ENCODE data around the gene ATG13. TPM values are rescaled to one million over a fixed set of nuclear protein-coding genes. Genes with fewer than 3 reads are reported as not detected.
"Not testable (repeated sequence)": the region's sequence is repeated elsewhere in the genome, so short reads cannot be mapped to it uniquely, and the experiment has no call there.

The ATG13 gene
- total RNA-seq, 1 donor = 49.7 TPM

GRCh38 chr11:46665356-46665755 lies 48.0 kb downstream of the ATG13 start:
- no peak overlapping the region for H3K4me3 ChIP-seq (ENCODE audit: low read depth, low read length)
- DNase-seq (ENCODE audit: low read depth) = no peak
- TF ChIP-seq CTCF (IDR thresholded peaks at IDR 0.05; ENCODE audit: insufficient read depth, low read depth, low read length) = no peak

DNA sequence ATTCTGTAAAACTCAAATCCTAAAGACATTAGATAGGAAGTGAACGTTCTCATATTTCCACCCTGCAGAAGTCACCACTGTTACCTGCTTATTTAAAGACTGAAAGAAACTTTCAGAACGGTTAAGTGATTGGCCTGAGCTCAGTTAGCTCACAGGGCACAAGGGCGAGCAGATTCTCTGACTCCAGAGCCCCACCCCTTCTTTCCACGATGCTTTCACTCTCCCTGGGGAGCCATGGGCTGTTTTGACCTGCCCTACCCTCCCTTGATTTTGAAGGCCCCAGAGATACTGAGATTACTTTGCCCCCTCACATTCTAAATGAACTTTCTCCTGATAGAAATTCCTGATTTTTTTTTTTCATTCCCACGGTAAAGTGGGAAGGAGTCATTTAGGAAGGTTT lies 49.2 kb downstream of the ATG13 start:
- H3K4me3 ChIP-seq (ENCODE audit: low read depth, low read length) = no peak overlapping the region
- no peak for DNase-seq (ENCODE audit: low read depth)
- no peak for TF ChIP-seq CTCF (IDR thresholded peaks at IDR 0.05; ENCODE audit: insufficient read depth, low read depth, low read length)

DNA sequence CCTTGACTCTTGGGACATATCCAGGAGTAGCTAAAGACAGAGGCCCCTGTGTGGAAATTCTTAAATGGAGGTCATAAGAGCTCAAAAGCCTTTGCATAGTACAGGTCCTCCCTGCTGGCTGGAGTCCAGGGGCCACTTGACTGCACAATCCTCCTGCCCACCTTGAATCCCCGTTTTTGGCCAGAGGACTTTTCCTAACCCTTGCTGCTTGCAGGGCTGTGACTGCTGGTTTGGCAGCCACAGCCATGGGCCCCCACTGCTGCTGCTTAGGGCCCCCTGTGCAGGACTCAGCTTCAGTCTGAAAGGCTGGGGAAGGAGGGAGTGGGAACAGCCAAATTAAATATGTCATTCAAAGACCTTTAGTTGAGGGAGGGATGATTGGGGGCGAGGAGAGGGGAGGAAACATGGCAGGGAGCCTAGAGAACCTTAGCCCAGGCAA lies 49.7 kb downstream of the ATG13 start:
- DNase-seq (ENCODE audit: low read depth) = no peak
- no peak overlapping the region for H3K4me3 ChIP-seq (ENCODE audit: low read depth, low read length)
- TF ChIP-seq CTCF (IDR thresholded peaks at IDR 0.05; ENCODE audit: insufficient read depth, low read depth, low read length) = no peak

- no peak for TF ChIP-seq CTCF (IDR thresholded peaks at IDR 0.05; ENCODE audit: insufficient read depth, low read depth, low read length)
- H3K4me3 ChIP-seq (ENCODE audit: low read depth, low read length) = no peak overlapping the region
- no peak for DNase-seq (ENCODE audit: low read depth)
Observed at GRCh38 chr11:46668480-46669085, 51.2 kb downstream of the ATG13 start.

DNA sequence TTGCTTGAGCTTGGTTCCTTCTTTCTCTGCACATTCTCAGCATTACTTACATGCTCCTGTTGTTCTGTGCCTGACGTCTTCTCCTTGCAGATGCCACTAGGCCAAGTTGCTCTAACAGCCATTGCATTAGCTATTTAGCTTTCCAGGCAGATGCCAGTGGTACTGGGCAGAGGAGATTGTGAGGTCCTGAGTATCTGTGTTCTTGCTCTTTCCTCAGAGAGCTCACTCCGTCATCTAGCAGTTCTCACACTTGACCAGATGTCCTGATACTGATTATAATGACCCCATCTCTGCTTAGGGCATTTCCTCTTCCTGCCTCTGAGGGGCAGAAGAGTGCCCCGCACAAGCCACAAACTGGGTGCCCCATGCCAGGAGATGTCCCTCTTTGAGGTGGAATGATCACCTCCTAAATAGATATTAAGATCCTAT lies 52.4 kb downstream of the ATG13 start:
- DNase-seq (ENCODE audit: low read depth) = peak; percentile 17
- H3K4me3 ChIP-seq (ENCODE audit: low read depth, low read length) = no peak overlapping the region
- peak; percentile 34 for TF ChIP-seq CTCF (IDR thresholded peaks at IDR 0.05; ENCODE audit: insufficient read depth, low read depth, low read length)

DNA sequence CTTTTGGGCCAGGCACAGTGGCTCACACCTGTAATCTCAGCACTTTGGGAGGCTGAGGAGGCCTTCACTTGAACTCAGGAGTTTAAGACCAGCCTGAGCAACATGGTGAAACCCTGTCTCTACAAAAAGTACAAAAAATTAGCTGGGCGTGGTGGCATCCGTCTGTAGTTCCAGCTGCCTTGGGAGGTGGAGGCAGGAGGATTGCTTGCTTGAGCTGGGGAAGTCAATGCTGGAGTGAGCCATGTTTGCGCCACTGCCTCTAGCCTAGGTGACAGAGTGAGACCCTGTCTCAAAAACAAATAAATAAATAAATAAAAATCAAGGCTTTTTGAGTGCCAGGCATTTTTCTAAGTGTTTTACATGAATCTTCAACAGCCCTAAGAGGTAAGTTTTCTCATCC lies 53.2 kb downstream of the ATG13 start:
- not testable (repeated sequence) for H3K4me3 ChIP-seq (ENCODE audit: low read depth, low read length); DNase-seq (ENCODE audit: low read depth)

- no peak for TF ChIP-seq CTCF (IDR thresholded peaks at IDR 0.05; ENCODE audit: insufficient read depth, low read depth, low read length)
Observed at GRCh38 chr11:46671958-46672315, 54.6 kb downstream of the ATG13 start.

More at GRCh38 chr11:46671958-46672315, 54.6 kb downstream of the ATG13 start:
- no peak for DNase-seq (ENCODE audit: low read depth)
- H3K4me3 ChIP-seq (ENCODE audit: low read depth, low read length) = no peak overlapping the region

All from fibroblast of villous mesenchyme (primary cell).